Suppressor macrophage treated with lipopolysaccharide for 1 hour (primary cell): Measurements from ENCODE around the gene PALLD.
"Not testable (repeated sequence)": the region's sequence is repeated elsewhere in the genome, so short reads cannot be mapped to it uniquely, and the experiment has no call there.

Experiments
- DNase-seq, 3 donors: peaks; one replicate each; pipeline ENCODE4 v3.0.0-alpha.2; 2020 to 2022

Gene PALLD

DNA sequence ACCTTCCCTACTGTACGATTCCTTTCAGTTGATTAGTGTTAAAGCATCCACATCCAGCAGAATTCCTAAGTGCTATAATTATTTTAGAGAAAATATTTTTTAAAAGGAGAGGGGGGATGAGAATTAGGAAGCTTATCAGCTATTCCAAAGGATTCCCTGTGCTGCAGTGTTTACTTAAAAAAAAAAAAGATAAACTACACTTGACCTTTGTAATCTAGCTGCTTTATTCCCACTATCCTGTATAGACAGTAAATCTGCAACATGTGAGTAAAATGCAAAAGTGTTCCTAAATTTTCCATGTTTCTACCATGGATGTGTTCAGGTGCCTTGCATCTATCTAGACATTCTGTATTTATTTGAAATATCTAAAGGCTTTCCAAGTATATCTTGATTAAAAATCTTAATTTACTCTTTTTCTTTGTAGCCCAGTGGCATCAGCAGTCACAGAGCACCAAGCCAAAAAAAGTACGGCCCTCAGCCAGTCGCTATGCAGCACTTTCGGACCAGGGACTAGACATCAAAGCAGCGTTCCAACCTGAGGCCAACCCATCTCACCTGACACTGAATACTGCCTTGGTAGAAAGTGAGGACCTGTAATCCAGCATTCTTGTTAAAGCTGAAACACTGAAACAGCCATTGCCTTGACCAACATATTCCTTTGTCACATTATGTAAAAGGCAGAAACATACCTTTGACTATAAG lies 429.1 kb downstream of the PALLD start:
- DNase-seq, result no peak

DNA sequence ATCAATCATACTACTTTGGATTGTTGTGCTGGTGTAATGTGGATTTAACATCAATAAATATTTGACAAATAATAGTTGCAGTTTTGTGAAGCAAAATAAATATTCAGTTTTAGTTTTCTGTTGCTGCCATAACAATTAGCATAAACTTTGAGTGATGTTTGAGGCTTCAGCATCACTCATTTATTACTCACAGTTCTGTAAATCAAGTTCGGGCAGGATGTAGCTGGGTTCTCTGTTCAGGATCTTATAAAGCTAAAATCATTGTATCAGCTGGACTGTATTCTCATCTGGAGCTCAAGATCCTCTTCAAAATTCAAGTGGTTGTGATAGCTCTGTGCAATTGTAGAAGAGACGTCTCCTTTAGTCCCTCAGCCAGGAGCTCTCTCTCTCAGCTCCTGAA lies 431.5 kb downstream of the PALLD start:
- no peak for DNase-seq

DNA sequence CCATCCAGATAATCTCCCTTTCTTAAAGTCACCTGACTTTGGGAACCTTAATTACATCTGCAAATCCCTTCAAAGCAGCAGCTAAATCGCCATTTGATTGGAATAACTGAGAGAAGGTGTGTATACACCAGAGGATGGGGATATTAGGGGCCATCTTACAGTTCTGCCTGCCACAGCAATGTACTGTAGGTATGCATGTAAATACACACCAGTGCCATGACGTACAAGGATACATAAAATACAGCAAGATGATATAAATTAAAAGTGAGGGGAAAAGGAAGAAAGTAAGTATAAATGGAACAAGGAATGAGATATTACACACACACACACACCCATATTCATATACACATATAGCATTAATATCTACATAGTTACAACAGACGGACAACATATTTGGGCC lies 432.0 kb downstream of the PALLD start:
- DNase-seq, result no peak

DNA sequence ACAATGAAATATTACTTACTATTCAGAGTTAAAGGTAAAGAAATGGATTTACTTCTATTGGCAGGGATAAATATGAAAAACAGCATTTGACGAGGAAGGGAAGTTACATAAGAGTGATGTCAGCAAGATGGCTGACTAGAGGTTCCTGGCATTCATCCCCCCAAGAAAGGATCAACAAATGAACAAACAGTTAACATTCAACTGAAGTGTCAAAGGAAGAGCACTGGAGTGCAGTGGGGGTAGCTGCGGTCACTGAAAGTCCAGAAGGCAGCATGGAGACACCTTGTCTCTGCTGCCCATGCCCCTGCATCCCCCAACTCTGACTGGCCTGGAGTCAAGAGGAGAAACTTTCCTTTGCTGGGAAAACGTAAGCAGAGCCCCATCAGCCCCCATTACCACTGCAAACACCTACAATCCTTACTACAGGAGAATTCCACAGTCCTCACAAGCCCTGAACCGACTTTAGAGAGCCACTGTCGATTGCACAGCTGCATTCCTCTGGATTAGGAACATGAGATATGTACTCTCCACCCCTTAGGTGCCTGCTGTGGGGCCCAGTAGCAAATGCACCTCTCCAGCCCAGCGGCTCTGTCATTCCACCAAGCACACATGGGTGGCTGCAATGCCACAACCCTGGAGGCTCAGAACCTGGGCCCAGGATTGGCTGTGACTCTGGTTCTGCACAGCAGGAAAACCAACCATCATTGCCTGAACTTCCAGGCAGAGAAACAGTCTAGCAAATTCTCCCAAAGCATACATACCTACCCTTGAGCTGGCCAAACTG lies 433.8 kb downstream of the PALLD start:
- no peak for DNase-seq

DNA sequence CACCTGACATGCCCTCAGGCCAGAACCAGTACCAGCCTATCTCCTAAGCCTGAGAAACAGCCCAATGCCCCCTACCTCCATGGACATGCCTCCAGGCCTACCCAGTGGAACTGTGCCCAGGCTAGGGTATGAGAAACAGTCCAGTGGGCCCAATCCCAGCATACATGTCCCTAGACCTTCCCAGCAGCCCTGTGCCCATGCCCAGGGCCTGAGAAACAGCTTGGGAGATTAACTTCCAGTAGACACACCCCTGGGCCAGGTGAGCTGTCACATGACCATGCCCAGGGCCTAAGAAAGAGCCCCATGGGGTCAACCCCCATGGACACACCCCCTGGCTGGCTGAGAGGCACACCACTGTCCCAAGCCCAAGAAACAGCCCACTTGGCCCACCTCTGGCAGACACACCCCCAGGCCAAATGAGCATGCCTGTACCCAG lies 434.4 kb downstream of the PALLD start:
- no peak for DNase-seq

DNA sequence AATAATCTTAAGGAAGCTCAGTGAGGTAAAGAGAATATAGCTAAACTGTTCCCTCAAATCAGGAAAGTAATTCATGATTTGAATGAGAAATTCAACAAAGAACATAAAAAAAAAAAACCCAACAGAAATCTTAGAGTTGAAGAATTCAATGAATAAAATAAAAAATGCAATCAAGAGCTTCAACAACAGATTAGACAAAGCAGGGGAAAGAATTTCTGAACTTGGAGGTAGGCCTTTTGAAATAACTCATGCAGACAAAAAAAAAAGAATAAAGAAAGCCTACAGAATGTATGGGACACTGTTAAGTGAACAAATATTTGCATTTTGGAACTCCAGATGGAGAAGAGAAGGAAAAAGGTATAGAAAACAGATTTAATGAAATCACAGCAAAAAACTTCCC lies 435.3 kb downstream of the PALLD start:
- no peak for DNase-seq

DNA sequence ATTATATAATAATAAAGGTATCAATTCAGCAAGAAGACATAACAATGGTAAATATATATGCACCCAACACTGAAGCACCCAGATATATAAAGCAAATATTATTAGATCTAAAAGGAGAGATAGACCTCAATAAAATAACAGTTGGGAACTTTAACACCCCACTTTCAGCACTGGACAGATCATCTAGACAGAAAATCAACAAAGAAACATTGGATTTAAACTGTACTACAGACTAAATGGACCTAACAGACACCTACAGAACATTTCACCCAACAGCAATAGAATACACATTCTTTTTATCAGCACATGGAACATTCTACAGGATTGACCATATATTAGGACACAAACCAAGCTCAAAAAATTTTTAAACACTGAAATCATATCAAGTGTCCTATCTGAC lies 436.6 kb downstream of the PALLD start:
- DNase-seq, result no peak

DNA sequence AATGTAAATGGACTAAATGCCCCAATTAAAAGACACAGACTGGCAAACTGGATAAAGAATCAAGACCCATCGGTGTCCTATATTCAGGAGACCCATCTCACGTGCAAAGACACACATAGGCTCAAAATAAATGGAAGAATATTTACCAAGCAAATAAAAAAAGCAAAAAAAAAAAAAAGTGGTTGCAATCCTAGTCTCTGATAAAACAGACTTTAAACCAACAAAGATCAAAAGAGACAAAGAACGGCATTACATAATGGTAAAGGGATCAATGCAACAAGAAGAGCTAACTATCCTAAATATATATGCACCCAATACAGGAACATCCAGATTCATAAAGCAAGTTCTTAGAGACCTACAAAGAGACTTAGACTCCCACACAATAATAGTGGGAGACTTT lies 440.6 kb downstream of the PALLD start:
- DNase-seq, result not testable (repeated sequence)

DNA sequence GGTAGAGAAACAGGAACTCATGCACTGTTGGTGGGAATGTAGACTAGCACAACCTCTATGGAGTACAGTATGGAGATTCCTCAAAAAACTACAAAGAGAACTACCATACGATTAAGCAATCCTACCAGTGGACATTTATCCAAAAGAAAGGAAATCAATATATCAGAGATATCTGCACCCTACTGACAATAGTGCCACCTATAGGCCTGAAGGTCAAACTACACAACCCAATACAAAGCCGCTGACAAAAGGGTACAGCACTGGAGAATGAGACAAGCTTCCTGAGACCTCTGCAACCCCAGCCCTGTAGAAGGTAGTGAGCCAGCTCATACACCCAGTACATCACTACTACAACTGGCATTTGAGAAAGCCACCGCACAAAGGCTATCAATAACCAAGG lies 446.1 kb downstream of the PALLD start:
- DNase-seq, result peak in 2 of 3 donors; percentile 3 to 6

DNA sequence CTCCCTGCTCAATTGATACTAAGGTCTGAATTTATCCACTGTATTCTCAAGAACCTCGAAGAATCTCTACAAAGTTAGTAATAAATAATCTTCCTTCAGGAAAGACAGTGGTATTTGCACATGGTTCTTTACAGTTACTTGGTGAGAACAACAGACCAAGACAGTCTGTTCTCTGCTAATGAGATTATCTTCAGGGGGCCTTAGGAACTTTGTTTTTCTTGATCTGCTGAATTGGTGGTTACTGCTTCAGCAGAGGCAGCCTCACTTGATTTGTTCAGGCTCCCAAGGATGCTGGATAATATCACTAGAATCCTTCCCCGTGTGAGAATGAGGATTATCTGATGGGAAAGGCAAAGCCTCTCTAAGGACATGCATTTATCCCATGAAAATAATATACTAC lies 448.4 kb downstream of the PALLD start:
- DNase-seq, result no peak

DNA sequence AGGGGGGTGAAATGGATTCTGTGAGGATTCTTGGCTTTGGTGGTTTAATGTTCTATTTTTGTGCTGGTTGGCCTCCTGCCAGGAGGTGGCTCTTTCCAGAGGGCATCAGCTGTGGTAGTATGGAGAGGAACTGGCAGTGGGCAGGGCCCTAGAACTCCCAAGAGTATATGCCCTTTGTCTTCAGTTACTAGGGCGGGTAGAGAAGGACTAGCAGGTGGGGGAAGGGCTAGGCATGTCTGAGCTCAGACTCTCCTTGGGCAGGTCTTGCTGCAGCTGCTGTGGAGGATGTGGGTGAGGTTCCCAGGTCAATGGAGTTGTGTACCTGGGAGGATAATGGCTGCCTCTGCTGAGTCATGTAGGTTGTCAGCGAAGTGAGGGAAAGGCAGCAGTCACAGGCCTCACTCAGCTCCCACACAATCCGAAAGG lies 456.0 kb downstream of the PALLD start:
- not testable (repeated sequence) for DNase-seq

DNA sequence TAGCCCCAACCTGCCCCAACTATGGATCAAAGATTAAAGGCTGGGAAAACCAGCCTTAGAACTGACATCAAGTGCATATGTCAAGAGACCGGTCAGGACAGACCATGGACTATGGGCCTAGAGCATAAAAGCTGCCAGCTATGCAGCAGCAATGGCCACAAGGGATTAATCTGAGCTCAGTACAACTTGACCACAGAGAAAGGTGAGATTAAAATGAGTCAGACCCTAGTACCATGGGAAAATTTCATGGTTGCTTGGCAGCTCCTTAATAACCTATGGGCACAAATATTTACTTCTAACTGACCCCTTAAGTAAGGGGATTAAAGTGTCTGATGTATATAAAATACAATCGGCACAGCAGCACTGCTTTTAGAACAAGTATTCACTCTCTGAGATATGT lies 458.8 kb downstream of the PALLD start:
- DNase-seq, result no peak

DNA sequence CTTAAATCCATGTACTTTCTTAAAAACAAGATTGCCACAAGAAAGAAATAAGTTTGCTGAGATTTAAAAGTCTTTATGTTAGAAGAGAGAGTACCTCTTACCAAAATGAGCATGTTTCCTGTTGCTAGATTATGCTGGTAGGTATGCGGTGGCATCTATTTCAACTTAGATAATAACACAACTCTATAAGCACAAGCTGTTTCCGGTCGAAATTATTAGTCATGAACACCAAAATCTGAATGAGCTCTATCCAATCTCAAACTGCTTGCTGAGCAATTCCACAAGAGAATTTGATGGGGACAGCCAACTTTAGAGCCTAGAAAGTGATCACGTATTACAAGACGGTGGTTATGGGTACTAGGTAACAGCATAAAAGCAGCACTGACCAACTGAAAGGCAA lies 463.9 kb downstream of the PALLD start:
- no peak for DNase-seq

DNA sequence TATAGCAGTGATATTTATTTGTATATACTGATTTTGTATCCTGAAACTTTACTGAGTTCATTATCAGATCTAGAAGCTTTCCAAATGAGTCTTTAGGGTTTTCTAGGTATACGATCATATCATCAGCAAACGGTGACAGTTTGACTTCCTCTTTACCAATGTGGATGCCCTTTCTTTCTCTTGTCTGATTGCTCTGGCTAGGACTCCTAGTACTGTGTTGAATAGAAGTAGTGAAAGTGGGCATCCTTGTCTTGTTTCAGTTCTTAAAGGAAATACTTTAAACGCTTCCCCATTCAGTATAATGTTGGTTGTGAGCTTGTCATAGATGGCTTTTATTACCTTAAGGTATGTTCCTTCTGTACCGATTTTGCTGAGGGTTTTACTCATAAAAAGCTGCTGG lies 475.7 kb downstream of the PALLD start:
- DNase-seq, result no peak
